SK-N-MC (cell line): ENCODE results near the gene CLASP1.

Experiments used
- EZH2 ChIP-seq: fragments of 200-600 bp; sonication (generic); IDR thresholded peaks from one replicate; pipeline ENCODE4 v1.6.1; 2017; ENCODE audit warnings: antibody characterized with exemption
- FOXP2 ChIP-seq: optimal IDR thresholded peaks from 2 replicates; pipeline ENCODE3; 2011; ENCODE audit warnings: mild to moderate bottlenecking, moderate library complexity; ENCODE audit not compliant: insufficient read depth; ENCODE audit errors: extremely low read length, control extremely low read depth
- POLR2AphosphoS5 ChIP-seq: IDR thresholded peaks from 2 replicates; pipeline ENCODE4 v1.6.1; 2012; ENCODE audit warnings: mild to moderate bottlenecking, low read depth, low read length, borderline replicate concordance

DNA sequence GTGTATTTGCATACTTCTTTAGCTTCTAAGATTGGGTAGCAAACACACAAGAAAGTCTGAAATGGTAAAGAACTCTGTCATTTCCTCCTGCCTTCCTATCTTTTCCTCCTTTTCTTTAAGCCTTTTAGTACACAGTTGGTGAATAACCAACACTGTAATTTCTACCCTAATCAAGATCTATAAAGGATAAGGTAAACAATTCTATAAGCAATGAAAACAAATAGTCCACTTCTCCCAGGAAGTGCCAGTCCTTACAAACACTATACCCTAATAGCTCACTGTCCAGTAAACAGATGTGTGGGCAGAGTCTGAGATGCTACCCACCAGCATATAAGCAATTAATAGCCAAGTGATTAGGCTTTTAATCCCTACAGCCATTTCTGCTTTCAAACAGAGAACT, 283.2 kb downstream of the CLASP1 start:
- no peak for TF ChIP-seq EZH2
- no peak for TF ChIP-seq POLR2AphosphoS5
- no peak for TF ChIP-seq FOXP2
